GM11168 (cell line): Measurements from ENCODE around the gene PGF.

ENCODE experiments used
- in situ Hi-C: fragments of 300-500 bp; cut with MboI; formaldehyde crosslinking; loops from one replicate; pipeline ENCODE4 v1.12.0; 2022; ENCODE audit warnings: low sequenced_read_pairs; ENCODE audit not compliant: unreplicated experiment

PGF gene

GRCh38 chr14:74960736-74961135, 5.3 kb upstream of the PGF start:
- in situ Hi-C loops, result no loop called here

GRCh38 chr14:74959596-74960180, 4.3 kb upstream of the PGF start:
- in situ Hi-C loops, result no loop called here

GRCh38 chr14:74956280-74957072, 1.1 kb upstream of the PGF start:
- in situ Hi-C loops, result no loop called here

GRCh38 chr14:74956027-74956279, 556 bp upstream of the PGF start:
- in situ Hi-C loops, result no loop called here

GRCh38 chr14:74954947-74955228, 509 bp downstream of the PGF start:
- in situ Hi-C loops, result no loop called here

- in situ Hi-C loops, result no loop called here
These were observed 1.0 kb downstream of the PGF start for GRCh38 chr14:74954232-74954946.

GRCh38 chr14:74953686-74954085, 1.7 kb downstream of the PGF start:
- in situ Hi-C loops, result no loop called here

GRCh38 chr14:74952697-74953484, 2.5 kb downstream of the PGF start:
- in situ Hi-C loops, result no loop called here

GRCh38 chr14:74952180-74952665, 3.2 kb downstream of the PGF start:
- in situ Hi-C loops, result no loop called here

GRCh38 chr14:74951443-74952179, 3.8 kb downstream of the PGF start:
- in situ Hi-C loops, result no loop called here

GRCh38 chr14:74950795-74951442, 4.5 kb downstream of the PGF start:
- in situ Hi-C loops, result no loop called here

GRCh38 chr14:74949859-74950573, 5.4 kb downstream of the PGF start:
- in situ Hi-C loops, result no loop called here

- in situ Hi-C loops, result no loop called here
These were observed 6.2 kb downstream of the PGF start for GRCh38 chr14:74949191-74949601.

GRCh38 chr14:74948228-74949175, 6.9 kb downstream of the PGF start:
- in situ Hi-C loops, result no loop called here

GRCh38 chr14:74947353-74948227, 7.8 kb downstream of the PGF start:
- in situ Hi-C loops, result no loop called here

GRCh38 chr14:74946659-74947281, 8.6 kb downstream of the PGF start:
- in situ Hi-C loops, result no loop called here
